NCI-H2196 treated with DMSO at 0.1 percent for 48 hours (cell line): ENCODE measurements around the gene MRPL54.

Source experiments
- DNase-seq: peaks from one replicate; lab custom pipeline; 2025; ENCODE audit not compliant: unreplicated experiment; lab: John Stamatoyannopoulos, UW

The MRPL54 gene

GRCh38 chr19:3784607-3785450, 22.3 kb downstream of the MRPL54 start:
- DNase-seq, result no peak

GRCh38 chr19:3785451-3785937, 23.0 kb downstream of the MRPL54 start:
- DNase-seq, result no peak

DNA sequence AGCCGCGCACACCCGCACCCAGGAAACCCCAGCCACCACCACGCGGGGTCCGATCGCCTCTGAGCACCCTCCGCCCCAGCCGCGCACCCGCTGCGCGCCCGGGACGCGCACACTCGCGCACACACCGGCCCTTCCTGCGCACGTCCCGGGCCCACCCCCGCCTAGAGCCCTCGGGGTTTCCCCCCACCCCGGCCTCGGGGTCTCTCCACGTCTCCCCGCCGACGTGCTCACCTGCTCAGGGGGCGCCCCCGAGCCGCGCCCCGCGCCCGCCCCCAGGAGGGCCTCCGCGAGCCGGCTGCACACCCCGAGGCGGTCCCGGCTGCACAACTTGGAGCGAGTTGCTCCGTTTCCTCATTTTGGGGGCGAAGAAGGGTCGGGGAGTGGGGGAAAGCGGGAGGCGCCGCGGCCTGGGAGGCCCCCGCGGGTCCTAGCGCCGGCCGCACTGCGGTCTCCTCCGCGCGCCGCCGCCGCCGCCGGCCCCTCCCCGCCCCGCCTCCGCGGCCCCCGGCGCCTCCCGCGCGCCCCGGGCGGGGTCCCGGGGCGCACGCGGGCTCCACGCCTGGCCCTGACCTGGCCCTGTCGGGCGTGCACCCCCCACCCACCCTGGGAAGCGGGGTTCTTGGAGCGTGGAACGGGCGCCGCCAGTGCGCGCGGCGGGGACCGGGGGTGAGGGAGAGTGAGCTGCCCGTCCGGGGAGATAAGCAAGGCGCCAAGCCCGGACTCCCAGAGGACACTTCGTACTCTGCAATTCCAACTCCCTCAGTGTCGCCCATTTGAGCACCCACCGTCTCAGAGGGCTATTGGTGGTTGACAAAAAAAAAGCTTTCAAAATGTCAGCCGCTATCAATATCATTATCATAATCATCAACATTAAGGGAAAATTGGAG, 23.7 kb downstream of the MRPL54 start, which contains the start of gene MATK:
Gene MATK, minus strand, starts transcription at position 444 of the 887 bp plus-strand sequence. CDS start 1,246 bp downstream, outside the sequence.
- DNase-seq, result no peak

DNA sequence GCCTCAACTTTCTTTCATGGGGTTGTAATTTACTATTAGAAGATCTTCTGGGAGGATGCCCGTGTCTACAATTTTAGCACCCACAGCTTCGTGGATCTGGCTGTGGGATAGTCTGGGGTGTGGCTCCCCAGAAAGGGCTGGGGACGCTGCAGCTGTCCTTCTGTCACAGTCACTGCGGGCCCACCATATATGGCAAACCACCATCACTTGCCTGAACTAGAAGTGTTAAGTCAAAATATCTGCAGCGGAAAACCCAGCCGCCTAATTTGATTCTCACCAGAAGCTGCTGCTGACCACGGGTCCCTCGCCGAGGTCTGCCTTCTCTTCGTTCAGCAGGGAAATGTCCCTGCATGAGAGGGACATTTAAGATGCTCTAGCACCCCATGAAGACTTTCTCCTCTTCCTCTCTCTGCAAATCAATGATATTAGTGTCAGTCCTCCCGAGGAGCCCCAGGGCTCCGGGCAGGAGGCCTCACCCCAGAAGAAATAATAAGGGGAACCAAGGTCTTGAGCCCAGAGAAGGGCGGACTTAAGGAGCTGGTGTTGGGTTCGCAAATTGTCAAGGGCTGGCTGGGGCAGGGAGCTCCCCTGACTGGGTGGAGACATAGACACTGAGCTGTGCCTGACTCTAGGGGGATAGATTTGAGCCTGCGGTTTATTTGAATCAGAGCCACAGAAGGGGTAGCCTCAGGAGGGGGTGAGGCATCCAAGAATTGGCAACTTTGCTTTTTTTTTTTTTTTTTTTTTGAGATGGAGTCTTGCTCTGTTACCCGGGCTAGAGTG, 26.7 kb downstream of the MRPL54 start:
- DNase-seq, result no peak

DNA sequence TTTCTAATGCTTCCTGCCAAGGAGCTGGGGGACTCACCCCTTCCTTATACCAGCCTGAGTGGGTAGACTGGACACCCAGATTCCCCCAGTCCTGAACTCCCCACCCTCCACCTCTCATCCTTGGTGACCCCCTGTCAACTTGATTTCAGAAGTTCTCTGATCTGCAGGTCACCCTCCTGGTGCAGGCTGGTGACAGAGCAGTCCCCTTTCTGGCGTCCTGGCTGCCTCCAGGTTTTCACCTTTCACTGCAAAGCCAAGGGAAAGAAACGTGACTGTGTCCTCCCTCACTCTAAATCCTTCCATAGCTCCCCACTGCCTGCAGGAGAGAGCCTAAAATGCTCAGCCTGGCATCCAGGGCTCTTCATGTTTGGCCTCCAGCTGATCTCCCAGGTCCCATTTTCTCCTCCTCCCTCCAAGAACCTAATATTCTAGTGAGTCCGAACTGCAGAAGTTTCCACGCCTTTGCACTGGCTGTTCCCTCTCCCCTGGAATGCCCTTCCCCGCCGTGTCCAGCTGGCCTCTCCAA, 27.8 kb downstream of the MRPL54 start:
- no peak for DNase-seq

DNA sequence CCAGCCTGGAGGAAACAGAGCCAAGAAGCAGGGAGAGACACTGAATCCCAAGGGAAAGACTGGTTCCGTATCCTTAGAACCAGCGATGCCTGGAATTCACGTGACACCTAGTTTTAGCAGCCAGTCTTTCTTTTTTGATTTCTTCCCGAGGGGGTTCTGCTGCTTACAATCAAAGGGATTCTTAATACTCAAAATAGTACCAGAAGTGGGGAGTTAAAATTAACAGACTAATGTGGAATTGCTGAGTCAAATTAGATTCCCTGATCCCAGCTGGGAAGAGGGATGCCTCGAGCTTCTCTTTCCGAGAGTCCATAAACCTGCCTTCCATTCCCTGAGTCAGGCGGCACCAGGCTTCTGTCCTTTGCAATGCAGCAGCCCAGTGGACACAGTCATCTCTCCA, 28.5 kb downstream of the MRPL54 start:
- no peak for DNase-seq

GRCh38 chr19:3792114-3792513, 29.6 kb downstream of the MRPL54 start:
- DNase-seq, result no peak

DNA sequence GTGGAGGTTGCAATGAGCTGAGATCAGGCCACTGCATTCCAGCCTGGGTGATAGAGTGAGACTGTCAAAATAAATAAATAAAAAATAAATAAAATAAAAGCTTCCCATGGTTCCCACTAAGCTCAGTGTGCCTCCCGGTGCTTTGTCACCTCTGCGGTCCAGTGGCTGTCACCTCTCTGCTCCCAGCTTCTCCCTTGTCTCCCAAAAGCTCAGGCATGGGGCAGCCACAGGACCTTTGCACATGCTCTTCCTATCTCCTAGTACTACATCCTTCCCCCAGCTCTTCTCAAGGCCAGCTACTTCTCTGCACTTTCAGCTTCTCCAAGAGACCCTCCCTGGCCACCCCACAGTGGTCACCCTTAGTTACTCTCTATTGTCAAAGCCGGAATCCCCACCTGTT, 31.3 kb downstream of the MRPL54 start:
- no peak for DNase-seq

- DNase-seq, result no peak
Observed at GRCh38 chr19:3796358-3796757, 33.9 kb downstream of the MRPL54 start.

DNA sequence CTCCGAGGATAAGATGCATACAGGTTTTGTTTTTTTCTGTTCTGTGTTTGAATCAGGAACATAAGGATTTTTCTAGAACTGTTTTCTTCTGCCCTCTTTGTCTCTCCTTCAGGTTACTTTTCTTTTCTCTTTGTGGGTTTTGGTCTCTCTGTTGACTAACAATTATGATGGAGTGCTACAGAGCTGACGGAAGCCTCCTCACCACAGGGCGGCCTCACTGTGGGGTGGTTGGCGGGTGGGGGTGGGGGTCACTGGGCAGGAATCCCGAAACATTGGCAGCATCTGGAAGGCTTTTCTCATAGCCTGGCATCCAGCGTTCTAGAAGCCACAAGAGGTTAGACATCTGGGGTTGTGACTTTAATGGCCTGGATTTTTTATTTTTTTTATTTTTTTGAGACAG, 35.7 kb downstream of the MRPL54 start:
- DNase-seq, result no peak

DNA sequence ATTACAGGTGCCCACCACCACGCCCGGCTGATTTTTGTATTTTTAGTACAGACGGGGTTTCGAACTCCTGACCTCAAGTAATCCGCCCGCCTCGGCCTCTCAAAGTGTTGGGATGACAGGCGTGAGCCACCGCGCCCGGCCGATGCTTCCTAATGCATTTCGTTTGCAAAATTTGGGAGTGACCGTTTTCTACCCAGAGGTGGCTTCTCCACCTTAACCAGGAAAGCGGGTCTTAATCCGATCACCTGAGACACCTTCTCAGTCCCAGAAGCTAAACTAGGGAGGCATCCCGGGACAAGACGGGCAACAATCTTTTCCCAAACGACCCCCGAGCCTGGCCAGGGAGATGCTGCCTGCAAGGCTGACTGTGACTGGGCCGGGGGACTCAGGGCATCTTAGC, 38.5 kb downstream of the MRPL54 start:
- DNase-seq, result no peak

GRCh38 chr19:3801412-3802096, 39.1 kb downstream of the MRPL54 start:
- DNase-seq, result peak; percentile 66

GRCh38 chr19:3803114-3803888, 40.8 kb downstream of the MRPL54 start:
- DNase-seq, result no peak

GRCh38 chr19:3803986-3804385, 41.5 kb downstream of the MRPL54 start:
- DNase-seq, result no peak

GRCh38 chr19:3804429-3804828, 41.9 kb downstream of the MRPL54 start:
- DNase-seq, result no peak

DNA sequence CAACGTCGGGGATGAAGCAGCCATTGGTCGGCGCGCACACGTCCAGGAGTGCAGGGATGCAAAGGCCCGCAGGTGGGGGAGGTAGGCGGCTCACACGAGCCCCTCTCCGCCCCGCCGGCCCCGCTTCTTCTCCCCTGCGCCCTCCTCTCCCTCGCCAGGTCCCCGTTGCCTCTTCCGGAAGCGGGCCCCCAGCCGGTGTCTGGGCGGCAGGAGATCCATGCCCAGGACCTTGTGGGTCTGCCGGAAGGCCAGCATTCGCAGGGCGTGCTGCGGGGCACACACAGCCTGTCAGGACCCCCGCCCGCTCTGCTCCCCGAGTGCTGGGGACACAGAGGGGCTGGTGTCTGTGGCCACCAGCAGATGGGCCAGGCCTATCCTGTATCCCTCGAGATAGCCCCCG, 43.4 kb downstream of the MRPL54 start:
- DNase-seq, result no peak

GRCh38 chr19:3807131-3807480, 44.6 kb downstream of the MRPL54 start:
- DNase-seq, result no peak

DNA sequence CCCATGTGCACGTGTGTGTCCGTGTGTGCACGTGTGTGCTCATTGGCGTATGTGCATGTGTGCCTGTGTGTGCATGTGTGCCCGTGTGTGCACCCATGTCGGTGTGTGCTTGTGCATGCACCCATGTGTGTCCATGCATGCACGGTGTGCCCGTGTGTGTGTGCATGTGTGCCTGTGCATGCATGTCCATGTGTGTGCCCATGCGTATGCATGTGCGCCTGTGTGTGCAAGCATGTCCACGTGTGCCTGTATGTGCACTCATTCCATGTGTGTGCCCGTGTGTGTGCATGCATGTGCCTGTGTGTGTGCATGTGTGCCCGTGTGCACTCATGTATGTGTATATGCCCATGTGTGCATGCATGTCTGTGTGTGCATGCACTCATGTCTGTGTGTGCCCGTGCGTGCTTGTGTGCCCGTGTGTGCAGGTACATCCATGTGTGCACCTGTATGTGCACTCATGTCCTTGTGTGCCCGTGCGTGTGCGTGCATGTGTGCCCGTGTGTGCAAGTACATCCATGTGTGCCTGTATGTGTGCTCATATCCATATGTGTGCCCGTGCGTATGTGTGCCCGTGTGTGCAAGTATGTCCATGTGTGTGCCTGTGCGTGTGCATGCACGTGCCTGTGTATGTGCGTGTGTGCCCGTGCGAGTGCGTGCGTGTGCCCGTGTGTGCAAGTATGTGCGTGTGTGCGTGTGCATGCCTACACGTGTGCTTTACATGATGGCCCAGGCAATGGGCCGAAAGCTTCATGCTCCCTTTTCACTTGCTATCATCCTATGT, 45.3 kb downstream of the MRPL54 start:
- DNase-seq, result no peak
